Stimulated activated CD8-positive, alpha-beta memory T cell treated with anti-CD3 and anti-CD28 coated beads, Interleukin-4, amount 100 ng/mL, for 1 hour (primary cell): ENCODE data around the gene SEZ6L.

Experiments
- DNase-seq, 2 donors: peaks; one replicate each; pipeline ENCODE4 v3.0.0-alpha.2; 2020; ENCODE audit warnings: low read depth in 2 of 2, low spot score in 1 of 2

Gene SEZ6L

GRCh38 chr22:26333088-26333800, 164.0 kb downstream of the SEZ6L start:
- no peak for DNase-seq

- DNase-seq: no peak
Measured at GRCh38 chr22:26334232-26334631, 165.0 kb downstream of the SEZ6L start.

GRCh38 chr22:26336773-26337172, 167.5 kb downstream of the SEZ6L start:
- no peak for DNase-seq

GRCh38 chr22:26339755-26340154, 170.5 kb downstream of the SEZ6L start:
- DNase-seq: no peak

- DNase-seq: no peak
Measured at GRCh38 chr22:26342745-26343410, 173.6 kb downstream of the SEZ6L start.

GRCh38 chr22:26345496-26345895, 176.2 kb downstream of the SEZ6L start:
- DNase-seq: no peak

- no peak for DNase-seq
Measured at GRCh38 chr22:26348810-26349526, 179.7 kb downstream of the SEZ6L start.

- no peak for DNase-seq
Measured at GRCh38 chr22:26354707-26355106, 185.4 kb downstream of the SEZ6L start.

GRCh38 chr22:26357281-26357680, 188.0 kb downstream of the SEZ6L start:
- no peak for DNase-seq

GRCh38 chr22:26357813-26358212, 188.6 kb downstream of the SEZ6L start:
- no peak for DNase-seq

GRCh38 chr22:26359156-26359555, 189.9 kb downstream of the SEZ6L start:
- DNase-seq: no peak

GRCh38 chr22:26360169-26360885, 191.1 kb downstream of the SEZ6L start:
- peak; percentile 30 to 41 for DNase-seq

GRCh38 chr22:26362471-26362870, 193.2 kb downstream of the SEZ6L start:
- no peak for DNase-seq

- DNase-seq: peak in 1 of 2 donors; percentile 9
Measured at GRCh38 chr22:26364066-26365015, 195.1 kb downstream of the SEZ6L start.

GRCh38 chr22:26367402-26368245, 198.4 kb downstream of the SEZ6L start:
- peak in 1 of 2 donors; percentile 25 for DNase-seq

GRCh38 chr22:26372890-26373289, 203.6 kb downstream of the SEZ6L start:
- DNase-seq: no peak

- DNase-seq: no peak
Measured at GRCh38 chr22:26374391-26375026, 205.2 kb downstream of the SEZ6L start.

GRCh38 chr22:26377170-26377830, 208.0 kb downstream of the SEZ6L start:
- DNase-seq: no peak
